Fibroblast of skin of right quadriceps (primary cell): ENCODE results near the gene TAF10.

Source experiments
- DNase-seq: peaks from one replicate; pipeline ENCODE4 v3.0.0-alpha.2; 2013

The TAF10 gene

DNA sequence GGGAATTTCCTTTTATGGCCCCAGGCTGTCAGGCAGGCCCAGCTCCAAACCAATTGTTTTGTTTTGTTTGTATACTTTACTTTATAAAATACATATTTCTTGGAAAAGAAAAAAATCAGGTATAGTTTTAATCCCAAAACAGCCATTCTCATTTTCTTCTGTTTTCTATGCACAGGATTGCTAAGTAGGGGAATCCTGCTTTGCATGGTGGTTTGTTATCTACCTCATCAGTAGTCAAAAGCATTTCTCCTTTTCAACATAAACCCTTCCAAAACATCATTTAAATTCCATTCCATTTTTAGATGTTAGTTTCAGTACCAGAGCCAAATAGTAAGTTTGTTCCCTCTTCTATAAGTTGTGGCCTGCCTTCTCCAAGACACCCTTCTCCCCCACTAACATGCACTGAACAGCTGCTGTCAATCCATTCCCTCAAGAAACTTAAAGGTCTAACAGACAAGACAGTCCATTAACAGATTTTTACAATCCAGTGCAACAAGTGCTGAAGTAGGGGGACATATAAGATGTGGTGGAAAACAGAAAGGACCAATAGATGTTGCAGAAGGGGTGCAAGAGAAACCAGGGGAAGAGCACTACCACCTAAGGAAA lies 4.7 kb downstream of the TAF10 start:
- peak; percentile 56 for DNase-seq

GRCh38 chr11:6606471-6607189 lies 5.4 kb downstream of the TAF10 start:
- peak; percentile 94 for DNase-seq

DNA sequence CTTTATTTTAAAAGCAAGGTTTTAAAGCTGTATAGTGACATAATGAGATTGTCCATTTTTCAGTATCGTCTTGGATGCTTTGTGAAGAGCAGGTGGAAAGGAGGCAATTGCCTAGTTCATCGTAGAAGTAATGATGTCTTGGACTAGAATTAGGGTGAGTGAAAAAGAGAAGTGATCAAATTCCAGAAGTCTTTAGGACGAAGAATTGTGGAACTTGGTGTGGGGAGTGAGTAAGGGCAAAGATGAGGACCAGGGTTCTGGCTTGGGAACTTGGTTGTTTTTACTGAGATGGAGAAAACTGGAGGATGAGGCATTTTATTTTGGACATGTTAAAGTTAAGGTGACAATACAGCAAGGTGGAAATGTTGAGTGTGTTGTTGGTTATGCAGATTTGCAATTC lies 7.2 kb downstream of the TAF10 start:
- no peak for DNase-seq

DNA sequence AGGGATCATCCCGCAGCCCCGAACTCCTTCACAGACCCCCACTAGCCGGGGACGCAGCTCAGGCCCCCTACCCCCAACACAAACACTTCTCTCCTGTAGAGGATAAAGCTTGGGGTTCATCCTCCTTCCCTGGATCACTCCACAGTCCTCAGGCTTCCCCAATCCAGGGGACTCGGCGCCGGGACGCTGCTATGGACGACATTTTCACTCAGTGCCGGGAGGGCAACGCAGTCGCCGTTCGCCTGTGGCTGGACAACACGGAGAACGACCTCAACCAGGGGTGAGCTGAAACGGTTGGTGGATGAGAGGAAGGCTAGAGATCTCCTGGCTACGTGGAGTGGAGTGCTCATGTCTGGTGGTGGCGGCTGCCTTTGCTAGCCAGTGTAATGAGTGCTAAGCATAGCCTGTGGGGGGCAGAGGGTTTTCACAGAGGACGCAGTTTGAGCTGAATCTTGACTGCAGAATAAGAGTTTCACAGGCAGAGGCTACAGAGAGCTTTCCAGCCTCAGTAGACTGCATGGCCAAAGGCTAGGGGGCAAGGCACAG lies 7.9 kb downstream of the TAF10 start:
- DNase-seq, result peak; percentile 58

DNA sequence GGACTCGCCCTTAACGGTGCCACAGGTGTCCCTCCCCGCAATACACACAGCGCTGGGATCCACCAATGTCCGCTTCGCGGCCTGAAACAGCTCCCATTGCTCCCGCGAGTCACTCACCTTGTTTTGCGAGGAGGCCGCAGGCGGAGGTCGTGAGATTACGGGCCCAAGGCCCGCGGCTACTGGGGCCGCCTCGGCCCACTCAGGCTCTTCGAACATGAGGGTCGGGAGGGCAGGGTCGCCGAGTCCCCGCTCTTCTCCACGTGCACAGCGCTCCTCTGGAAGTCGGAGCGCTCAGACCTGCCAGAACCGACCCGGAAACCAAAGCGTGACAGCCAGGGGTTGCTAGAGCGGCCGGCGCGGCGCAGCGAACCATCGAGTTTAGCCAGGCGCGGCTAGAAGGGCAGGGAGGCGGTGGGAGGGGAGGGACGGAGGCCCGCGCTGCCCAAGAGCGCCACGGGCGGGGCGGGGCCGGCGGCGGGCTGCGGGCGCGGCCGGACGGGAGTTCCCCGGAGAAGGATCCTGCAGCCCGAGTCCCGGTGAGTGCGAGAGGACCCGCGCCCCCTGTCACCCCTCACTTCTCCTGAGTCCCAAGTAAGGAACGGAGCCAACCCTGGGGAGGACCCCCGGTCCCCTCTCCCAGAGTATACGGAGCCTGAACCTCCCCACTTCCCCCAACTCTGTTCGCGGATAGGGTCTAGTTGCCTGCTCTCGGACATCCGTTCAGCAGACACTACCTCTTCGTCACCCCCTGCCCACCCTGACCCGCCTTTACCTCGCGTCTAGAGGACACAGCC lies 8.5 kb downstream of the TAF10 start, which contains the start of the genes ILK and RRP8:
ILK (plus strand) TSS at position 488 of the 794 bp plus-strand sequence. CDS start 498 bp downstream, outside the sequence.
RRP8 (minus strand) TSS at position 330 of the 794 bp plus-strand sequence; CDS start at position 216, 114 bp downstream.
- DNase-seq, result peak; percentile 86

- DNase-seq, result no peak
Measured at GRCh38 chr11:6602096-6602940, 9.7 kb downstream of the TAF10 start.

DNA sequence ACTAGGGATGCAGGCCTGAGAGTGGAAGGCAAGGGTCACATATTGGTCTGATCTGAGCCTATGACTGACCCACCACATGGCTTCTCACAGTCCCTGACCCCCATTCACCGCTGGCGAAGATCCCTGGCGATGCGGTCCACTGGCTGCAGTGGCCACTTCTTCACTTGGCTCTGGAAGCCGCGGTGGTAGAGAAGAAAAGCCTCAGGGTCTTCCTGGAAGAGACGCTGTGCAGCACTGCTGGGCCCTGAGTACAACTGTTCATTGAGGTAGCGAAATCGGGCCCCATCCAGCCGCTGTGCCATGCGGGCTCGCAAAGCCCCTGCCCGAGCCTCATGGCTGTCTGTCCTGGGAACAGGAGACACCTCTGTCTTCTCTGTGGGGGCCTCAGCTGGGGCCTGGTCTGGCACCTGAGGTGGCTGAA lies 11.0 kb downstream of the TAF10 start:
- no peak for DNase-seq

DNA sequence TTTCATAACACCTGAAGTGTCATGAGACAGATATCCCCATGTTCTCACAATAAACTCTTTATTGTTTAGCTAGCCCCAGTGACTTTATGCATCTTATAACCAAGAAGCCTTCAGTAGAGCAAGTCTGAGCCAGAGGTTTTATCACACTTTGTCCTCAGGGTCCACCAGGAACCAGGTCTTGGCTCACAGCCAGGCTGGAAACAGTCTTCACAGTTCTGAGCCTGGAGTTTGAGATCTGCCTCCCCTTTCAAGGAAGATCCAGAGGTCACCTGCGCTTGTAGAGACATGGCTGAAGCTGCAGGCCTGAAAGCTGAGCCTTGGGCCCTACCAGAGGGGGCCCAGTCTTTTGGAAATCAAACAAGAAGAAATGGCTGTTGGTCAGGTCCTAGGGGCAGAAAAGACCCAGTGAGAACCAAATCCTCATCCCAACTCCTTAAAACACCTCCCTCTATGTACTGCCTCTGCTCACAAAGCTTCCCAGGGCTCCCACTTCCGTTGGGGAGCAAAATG lies 12.1 kb downstream of the TAF10 start:
- no peak for DNase-seq

- DNase-seq, result no peak
Measured at GRCh38 chr11:6599449-6599848, 12.6 kb downstream of the TAF10 start.

DNA sequence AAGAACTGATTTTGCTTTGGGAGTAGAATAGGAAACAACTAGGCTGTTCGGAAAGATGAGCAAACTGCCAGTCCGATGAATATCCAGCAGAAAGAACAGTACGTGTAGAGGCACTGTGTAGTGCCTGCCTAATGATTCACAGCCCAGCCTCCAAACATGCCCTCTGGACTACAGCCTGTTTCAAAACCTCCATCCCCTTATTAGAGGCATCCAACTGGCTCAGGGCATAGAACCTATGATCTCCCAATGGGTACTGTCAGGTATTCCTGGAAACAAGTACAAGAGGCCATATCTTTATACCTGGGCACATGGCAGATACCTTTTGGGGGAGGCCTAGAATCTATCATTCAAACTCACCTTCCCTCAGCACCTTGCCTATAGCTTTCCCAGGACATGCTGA lies 13.5 kb downstream of the TAF10 start:
- DNase-seq, result no peak

DNA sequence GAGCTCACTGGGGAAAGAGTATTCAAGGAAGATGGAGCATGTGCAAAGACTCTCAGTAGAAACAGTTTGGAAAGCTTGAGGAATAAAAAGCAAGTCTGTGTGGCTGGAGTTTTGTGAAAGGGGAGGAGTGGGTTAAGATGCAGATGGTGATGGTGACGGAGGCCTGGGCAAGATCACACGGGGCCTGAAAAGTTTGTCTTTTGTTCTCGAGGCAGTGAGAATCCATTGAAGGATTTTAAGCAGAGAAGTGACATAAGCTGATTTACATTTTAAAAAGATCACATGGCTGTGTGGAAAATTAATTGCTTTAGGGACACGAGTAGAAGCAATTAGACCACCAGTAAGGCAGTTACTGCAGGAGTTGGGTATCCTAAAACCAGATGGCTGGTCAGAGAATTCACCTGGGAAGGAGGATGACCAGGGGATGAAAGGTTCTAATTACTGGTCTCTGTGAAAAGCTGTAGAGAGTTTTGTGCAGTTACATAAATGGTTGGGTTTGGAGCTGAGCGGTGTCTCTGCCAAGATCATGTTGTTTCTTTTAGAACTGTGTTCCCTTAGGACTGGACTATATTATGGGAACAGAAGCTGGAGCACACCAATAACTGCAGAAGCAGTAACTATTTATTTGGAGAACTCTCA lies 15.7 kb downstream of the TAF10 start:
- no peak for DNase-seq

GRCh38 chr11:6594142-6594768 lies 17.8 kb downstream of the TAF10 start:
- DNase-seq, result no peak

- no peak for DNase-seq
Measured at GRCh38 chr11:6588018-6588417, 24.0 kb downstream of the TAF10 start.

DNA sequence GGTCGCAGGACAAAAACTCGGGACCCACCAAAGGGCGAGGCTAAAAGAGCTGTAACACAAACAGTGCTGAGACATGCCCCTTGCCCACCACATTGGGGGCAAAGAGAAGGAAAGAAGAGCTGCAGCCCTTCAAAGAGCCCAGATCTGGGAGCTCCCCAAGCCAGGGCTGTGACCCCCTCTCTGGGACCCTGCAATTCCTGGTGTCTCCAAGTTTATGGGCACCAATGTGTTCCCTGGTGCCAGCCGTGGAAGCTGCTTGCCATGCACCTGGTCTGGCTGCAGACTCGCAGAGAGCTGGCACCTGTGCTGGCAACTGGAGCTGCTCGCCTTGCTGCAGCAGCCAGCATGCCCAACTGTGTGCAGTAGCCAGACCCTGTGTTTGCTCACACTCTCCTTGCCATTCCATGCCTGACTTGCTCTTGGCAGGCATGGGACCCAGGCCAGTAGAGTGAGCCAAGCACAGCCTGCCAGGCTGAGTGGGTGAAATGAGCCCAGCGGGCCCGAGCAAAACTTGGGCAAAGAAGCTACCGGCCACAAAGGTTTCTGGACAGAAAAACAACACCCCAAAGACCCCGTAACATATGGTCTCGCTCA lies 24.6 kb downstream of the TAF10 start:
- DNase-seq, result no peak

GRCh38 chr11:6586434-6587359 lies 25.3 kb downstream of the TAF10 start:
- no peak for DNase-seq

DNA sequence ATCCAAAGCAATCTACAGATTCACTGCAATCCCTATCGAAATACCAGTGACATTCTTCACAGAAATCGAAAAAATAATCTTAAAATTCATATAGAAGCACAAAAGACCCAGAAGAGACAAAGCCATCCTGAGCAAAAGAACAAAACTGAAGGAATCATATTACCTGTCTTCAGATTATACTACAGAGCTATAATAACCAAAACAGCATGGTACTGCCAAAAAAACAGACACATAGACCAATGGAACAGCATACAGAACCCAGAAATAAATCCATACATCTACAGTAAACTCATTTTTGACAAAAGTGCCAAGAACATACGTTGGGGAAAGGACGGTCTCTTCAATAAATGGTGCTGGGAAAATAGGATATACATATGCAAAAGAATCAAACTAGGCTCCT lies 27.5 kb downstream of the TAF10 start:
- no peak for DNase-seq

GRCh38 chr11:6583584-6583983 lies 28.4 kb downstream of the TAF10 start:
- no peak for DNase-seq

- DNase-seq, result no peak
Measured at GRCh38 chr11:6579681-6580080, 32.3 kb downstream of the TAF10 start.

- DNase-seq, result no peak
Measured at GRCh38 chr11:6578134-6578533, 33.9 kb downstream of the TAF10 start.
